Kidney (tissue), 14 donors: ENCODE results near the gene ANP32A. TPM values are rescaled to one million over a fixed set of nuclear protein-coding genes. Genes with fewer than 3 reads are reported as not detected.

ENCODE experiments used
- DNase-seq, 5 donors: peaks; one replicate each; pipeline ENCODE4 v3.0.0-alpha.2; 2013 to 2020
- FAIRE-seq: peaks from 2 replicates; lab custom pipeline; 2012; peaks lifted over from hg19 to GRCh38; lab: Jason Lieb, UNC
- H3K27ac ChIP-seq, 2 donors: one replicate each; pipeline ENCODE4 v1.7.0; 2013; ENCODE audit warnings: low read depth in 2 of 2, low read length in 2 of 2, inconsistent platforms in 1 of 2
- H3K27me3 ChIP-seq: one replicate; pipeline ENCODE4 v1.7.1; 2013; ENCODE audit warnings: low read length, inconsistent platforms; ENCODE audit not compliant: control insufficient read depth, insufficient read depth
- H3K36me3 ChIP-seq, 3 donors: one replicate each; pipeline versions ENCODE4 v1.7.0 to v1.7.1; 2013; ENCODE audit warnings: low read length in 3 of 3, control low read depth in 1 of 3, inconsistent platforms in 1 of 3; ENCODE audit not compliant: insufficient read depth in 3 of 3, control insufficient read depth in 2 of 3
- H3K4me1 ChIP-seq, 3 donors: one replicate each; pipeline versions ENCODE4 v1.7.0 to v1.7.1; 2013; ENCODE audit warnings: low read length in 3 of 3, inconsistent platforms in 1 of 3, low read depth in 1 of 3; ENCODE audit not compliant: control insufficient read depth in 2 of 3, insufficient read depth in 2 of 3
- H3K4me3 ChIP-seq, 3 donors: one replicate each; pipeline versions ENCODE4 v1.7.0 to v1.8.1; 2013; ENCODE audit warnings: low read length in 3 of 3, control low read depth in 1 of 3, inconsistent platforms in 1 of 3
- H3K9ac ChIP-seq, 3 donors: one replicate each; pipeline versions ENCODE4 v1.7.0 to v1.7.1; 2013; ENCODE audit warnings: low read length in 3 of 3, control low read depth in 1 of 3, inconsistent platforms in 1 of 3
- H3K9me3 ChIP-seq, 3 donors: one replicate each; pipeline versions ENCODE4 v1.7.0 to v1.7.1; 2013; ENCODE audit warnings: low read length in 3 of 3, control low read depth in 1 of 3, inconsistent platforms in 1 of 3; ENCODE audit not compliant: control insufficient read depth in 2 of 3, insufficient read depth in 1 of 3
- intact Hi-C: fragments of 100-400 bp; cut with DNase I; formaldehyde crosslinking; loops from one replicate; pipeline ENCODE4 v1.11.1; 2022
- polyA plus RNA-seq: library from polyadenylated mRNA; stranded (reverse); fragments of 350-450 nt; fragmentation: Illumina TruSeq; extraction: RNeasy Lipid Tissue Mini Kit (QIAGEN cat#74804); gene quantifications from one replicate; pipeline ENCODE4 v1.2.3, GENCODE V29; 2014; ENCODE audit warnings: low read depth, low replicate concordance; ENCODE audit not compliant: insufficient read depth
- total RNA-seq: library from RNA; stranded (reverse); fragmentation: NEBNext Ultra II Directional; extraction: Animal tissue kit (Norgen Biotek cat#: 25700); gene quantifications from one replicate; pipeline ENCODE4 v1.2.1, GENCODE V29; 2021
- TF ChIP-seq, protein P1 (sequence below): IDR thresholded peaks from 3 replicates; pipeline ENCODE4 v1.5.1; 2012; ENCODE audit warnings: mild to moderate bottlenecking, moderate library complexity, borderline replicate concordance; ENCODE audit not compliant: insufficient read depth; ENCODE audit errors: extremely low read depth
- donor health status: control.
- donor health status: control.
- donor health status: control.
- donor health status: control.
- donor health status: control.
- donor health status: DM: yes; HTN: yes; CAD: no.
- donor health status: Normal renal cell carcinoma (clear cell type).

Gene ANP32A
- total and polyA plus RNA-seq, 2 donors from 2014 or later, result 113 to 148 TPM

DNA sequence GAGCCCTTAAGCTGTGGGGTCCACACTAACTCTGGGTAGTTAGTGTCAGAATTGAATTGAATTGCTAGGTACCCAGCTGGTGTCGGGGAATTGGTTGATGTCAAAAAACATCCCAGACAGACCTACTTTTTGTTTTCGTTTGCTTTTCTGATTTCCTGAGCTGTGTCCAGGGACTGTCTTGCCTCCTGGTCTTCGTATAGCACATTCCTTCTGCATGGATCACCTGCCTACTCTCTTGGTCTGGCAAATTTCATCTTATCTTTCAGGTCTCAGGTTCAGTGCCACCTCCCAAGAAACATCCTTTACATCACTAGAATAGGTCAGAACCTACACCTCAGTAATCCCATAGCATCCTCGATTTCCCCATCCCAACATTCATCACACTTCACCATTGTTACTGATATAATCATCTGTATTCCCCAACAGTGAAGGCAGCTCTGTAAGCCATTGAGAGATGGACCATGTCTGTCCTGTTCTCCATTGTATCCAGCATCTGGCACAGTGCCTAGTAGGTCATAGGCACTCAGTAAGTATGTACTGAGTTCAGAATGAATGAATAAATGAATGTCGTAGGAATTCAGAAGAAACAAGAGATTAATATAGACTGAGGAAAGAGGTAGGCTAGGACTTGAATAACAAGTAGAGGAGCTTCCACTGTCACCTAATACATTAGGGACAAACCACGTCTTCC is 81.2 kb downstream of the ANP32A start:
- FAIRE-seq (no peak), DNase-seq (no peak)
- H3K36me3 ChIP-seq, result no peaks in the 10 kb centered on the region
- intact Hi-C loops, result no loop called here
- H3K4me1 ChIP-seq, result no peaks in the 10 kb centered on the region
- no peaks in the 10 kb centered on the region for H3K9me3 ChIP-seq
- no peak overlapping the region for H3K9ac ChIP-seq
- H3K27ac ChIP-seq, result no peak overlapping the region
- no peak overlapping the region for H3K4me3 ChIP-seq
- TF ChIP-seq, protein P1, sequence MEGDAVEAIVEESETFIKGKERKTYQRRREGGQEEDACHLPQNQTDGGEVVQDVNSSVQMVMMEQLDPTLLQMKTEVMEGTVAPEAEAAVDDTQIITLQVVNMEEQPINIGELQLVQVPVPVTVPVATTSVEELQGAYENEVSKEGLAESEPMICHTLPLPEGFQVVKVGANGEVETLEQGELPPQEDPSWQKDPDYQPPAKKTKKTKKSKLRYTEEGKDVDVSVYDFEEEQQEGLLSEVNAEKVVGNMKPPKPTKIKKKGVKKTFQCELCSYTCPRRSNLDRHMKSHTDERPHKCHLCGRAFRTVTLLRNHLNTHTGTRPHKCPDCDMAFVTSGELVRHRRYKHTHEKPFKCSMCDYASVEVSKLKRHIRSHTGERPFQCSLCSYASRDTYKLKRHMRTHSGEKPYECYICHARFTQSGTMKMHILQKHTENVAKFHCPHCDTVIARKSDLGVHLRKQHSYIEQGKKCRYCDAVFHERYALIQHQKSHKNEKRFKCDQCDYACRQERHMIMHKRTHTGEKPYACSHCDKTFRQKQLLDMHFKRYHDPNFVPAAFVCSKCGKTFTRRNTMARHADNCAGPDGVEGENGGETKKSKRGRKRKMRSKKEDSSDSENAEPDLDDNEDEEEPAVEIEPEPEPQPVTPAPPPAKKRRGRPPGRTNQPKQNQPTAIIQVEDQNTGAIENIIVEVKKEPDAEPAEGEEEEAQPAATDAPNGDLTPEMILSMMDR, result no peak
- H3K27me3 ChIP-seq, result no peaks in the 10 kb centered on the region

DNA sequence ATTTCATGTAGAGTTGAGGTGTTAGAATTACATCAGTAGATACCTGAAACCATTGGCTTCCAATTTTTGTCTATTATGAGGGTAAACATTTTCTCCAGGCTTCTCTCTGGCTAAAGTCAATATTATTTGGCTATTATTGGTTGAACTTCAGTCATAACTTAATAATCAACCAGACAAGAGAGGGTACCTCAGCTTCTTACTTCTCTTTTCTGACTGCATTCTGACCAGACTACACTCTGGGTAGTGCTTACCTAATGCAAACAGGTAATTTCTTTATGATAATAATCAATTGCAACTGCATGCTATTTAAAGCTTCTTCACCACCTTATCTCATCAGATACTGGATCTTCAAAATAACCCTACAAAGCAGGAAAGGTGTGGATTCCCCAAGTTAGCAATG is 85.1 kb downstream of the ANP32A start:
- FAIRE-seq (no peak), DNase-seq (no peak)
- intact Hi-C loops, result no loop called here
- Histone ChIP-seq H3K27ac (no peak overlapping the region), H3K4me1 (peaks cover 0 to 4% (median 0%) of the 10 kb centered on the region in 3 donors), H3K9me3 (no peaks in the 10 kb centered on the region), H3K9ac (no peak overlapping the region), H3K27me3 (no peaks in the 10 kb centered on the region), H3K36me3 (no peaks in the 10 kb centered on the region), H3K4me3 (no peak overlapping the region)
- TF ChIP-seq, protein P1, result no peak

DNA sequence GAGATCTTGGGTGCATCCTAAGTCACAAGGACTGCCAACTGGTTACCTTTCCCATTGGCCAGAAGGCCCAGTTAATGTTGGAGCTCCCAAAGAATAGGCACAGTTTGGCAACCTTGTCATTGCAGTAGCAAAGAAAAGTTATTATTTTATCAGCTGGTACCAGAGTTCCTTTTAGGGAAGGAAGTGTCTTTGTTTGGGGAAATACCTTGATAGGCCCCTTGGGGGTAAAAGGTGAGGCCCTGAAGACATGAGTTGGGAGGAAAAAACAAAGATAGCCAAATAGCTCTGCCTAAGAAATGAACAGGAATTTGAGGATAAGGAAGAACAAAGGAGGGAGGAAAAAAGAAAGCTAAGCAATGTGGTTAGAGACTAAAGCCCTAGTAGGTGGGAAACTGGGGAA is 85.8 kb downstream of the ANP32A start:
- no peak for FAIRE-seq

More for the DNA sequence above, 85.8 kb downstream of the ANP32A start:
- H3K36me3 ChIP-seq, result no peaks in the 10 kb centered on the region
- H3K4me3 ChIP-seq, result no peak overlapping the region
- no peak overlapping the region for H3K27ac ChIP-seq
- H3K4me1 ChIP-seq, result peaks cover 0 to 8% (median 0%) of the 10 kb centered on the region in 3 donors
- no peak for DNase-seq
- intact Hi-C loops, result no loop called here
- H3K9ac ChIP-seq, result no peak overlapping the region
- H3K27me3 ChIP-seq, result no peaks in the 10 kb centered on the region
- no peaks in the 10 kb centered on the region for H3K9me3 ChIP-seq
- TF ChIP-seq, protein P1, result no peak
